Kidney (tissue), 14 donors: Measurements from ENCODE around the gene ARAP1. TPM values are rescaled to one million over a fixed set of nuclear protein-coding genes. Genes with fewer than 3 reads are reported as not detected.
A peak's percentile ranks its signal among the peaks of the same experiment; 100 is the strongest.

Experiments
- DNase-seq, 5 donors: peaks; one replicate each; pipeline ENCODE4 v3.0.0-alpha.2; 2013 to 2020
- FAIRE-seq: peaks from 2 replicates; lab custom pipeline; 2012; peaks lifted over from hg19 to GRCh38; lab: Jason Lieb, UNC
- H3K27ac ChIP-seq, 2 donors: one replicate each; pipeline ENCODE4 v1.7.0; 2013; ENCODE audit warnings: low read depth in 2 of 2, low read length in 2 of 2, inconsistent platforms in 1 of 2
- H3K27me3 ChIP-seq: one replicate; pipeline ENCODE4 v1.7.1; 2013; ENCODE audit warnings: low read length, inconsistent platforms; ENCODE audit not compliant: control insufficient read depth, insufficient read depth
- H3K36me3 ChIP-seq, 3 donors: one replicate each; pipeline versions ENCODE4 v1.7.0 to v1.7.1; 2013; ENCODE audit warnings: low read length in 3 of 3, control low read depth in 1 of 3, inconsistent platforms in 1 of 3; ENCODE audit not compliant: insufficient read depth in 3 of 3, control insufficient read depth in 2 of 3
- H3K4me1 ChIP-seq, 3 donors: one replicate each; pipeline versions ENCODE4 v1.7.0 to v1.7.1; 2013; ENCODE audit warnings: low read length in 3 of 3, inconsistent platforms in 1 of 3, low read depth in 1 of 3; ENCODE audit not compliant: control insufficient read depth in 2 of 3, insufficient read depth in 2 of 3
- H3K4me3 ChIP-seq, 3 donors: one replicate each; pipeline versions ENCODE4 v1.7.0 to v1.8.1; 2013; ENCODE audit warnings: low read length in 3 of 3, control low read depth in 1 of 3, inconsistent platforms in 1 of 3
- H3K9ac ChIP-seq, 3 donors: one replicate each; pipeline versions ENCODE4 v1.7.0 to v1.7.1; 2013; ENCODE audit warnings: low read length in 3 of 3, control low read depth in 1 of 3, inconsistent platforms in 1 of 3
- H3K9me3 ChIP-seq, 3 donors: one replicate each; pipeline versions ENCODE4 v1.7.0 to v1.7.1; 2013; ENCODE audit warnings: low read length in 3 of 3, control low read depth in 1 of 3, inconsistent platforms in 1 of 3; ENCODE audit not compliant: control insufficient read depth in 2 of 3, insufficient read depth in 1 of 3
- CTCF ChIP-seq: IDR thresholded peaks from 3 replicates; pipeline ENCODE4 v1.5.1; 2012; ENCODE audit warnings: mild to moderate bottlenecking, moderate library complexity, borderline replicate concordance; ENCODE audit not compliant: insufficient read depth; ENCODE audit errors: extremely low read depth
- intact Hi-C: fragments of 100-400 bp; cut with DNase I; formaldehyde crosslinking; loops from one replicate; pipeline ENCODE4 v1.11.1; 2022
- polyA plus RNA-seq: library from polyadenylated mRNA; stranded (reverse); fragments of 350-450 nt; fragmentation: Illumina TruSeq; extraction: RNeasy Lipid Tissue Mini Kit (QIAGEN cat#74804); gene quantifications from one replicate; pipeline ENCODE4 v1.2.3, GENCODE V29; 2014; ENCODE audit warnings: low read depth, low replicate concordance; ENCODE audit not compliant: insufficient read depth
- total RNA-seq: library from RNA; stranded (reverse); fragmentation: NEBNext Ultra II Directional; extraction: Animal tissue kit (Norgen Biotek cat#: 25700); gene quantifications from one replicate; pipeline ENCODE4 v1.2.1, GENCODE V29; 2021
- donor health status: control.
- donor health status: control.
- donor health status: control.
- donor health status: control.
- donor health status: control.
- donor health status: DM: yes; HTN: yes; CAD: no.
- donor health status: Normal renal cell carcinoma (clear cell type).

The ARAP1 gene
- total and polyA plus RNA-seq, 2 donors from 2014 or later = 58.2 to 80.8 TPM

- intact Hi-C loops = no loop called here
- no peak for TF ChIP-seq CTCF
- no peaks in the 10 kb centered on the region for H3K9me3 ChIP-seq
- no peak overlapping the region for H3K4me3 ChIP-seq
- H3K4me1 ChIP-seq = peaks cover 0 to 10% (median 3%) of the 10 kb centered on the region in 3 donors
- H3K27me3 ChIP-seq = no peaks in the 10 kb centered on the region
- DNase-seq = peak in 1 of 5 donors; percentile 40
- no peak for FAIRE-seq
- H3K27ac ChIP-seq = no peak overlapping the region
- no peak overlapping the region for H3K9ac ChIP-seq
- peaks cover 0 to 6% (median 6%) of the 10 kb centered on the region in 3 donors for H3K36me3 ChIP-seq
Observed at GRCh38 chr11:72759468-72759985, 7.3 kb upstream of the ARAP1 start.

- Histone ChIP-seq H3K9ac (no peak overlapping the region), H3K4me3 (no peak overlapping the region), H3K4me1 (peaks cover 0 to 10% (median 3%) of the 10 kb centered on the region in 3 donors), H3K27ac (no peak overlapping the region), H3K9me3 (no peaks in the 10 kb centered on the region), H3K27me3 (no peaks in the 10 kb centered on the region), H3K36me3 (peaks cover 0 to 6% (median 6%) of the 10 kb centered on the region in 3 donors)
- intact Hi-C loops = no loop called here
- DNase-seq (peak in 3 of 5 donors; percentile 65 to 90 (median 88)), FAIRE-seq (no peak)
- TF ChIP-seq CTCF = no peak
Observed at GRCh38 chr11:72758690-72759389, 6.6 kb upstream of the ARAP1 start.

GRCh38 chr11:72758304-72758689 is 6.1 kb upstream of the ARAP1 start:
- intact Hi-C loops = no loop called here
- peaks cover 0 to 6% (median 6%) of the 10 kb centered on the region in 3 donors for H3K36me3 ChIP-seq
- DNase-seq = peak in 1 of 5 donors; percentile 46
- TF ChIP-seq CTCF = no peak
- no peak overlapping the region for H3K4me3 ChIP-seq
- H3K9me3 ChIP-seq = no peaks in the 10 kb centered on the region
- FAIRE-seq = no peak
- peaks cover 0 to 10% (median 3%) of the 10 kb centered on the region in 3 donors for H3K4me1 ChIP-seq
- no peaks in the 10 kb centered on the region for H3K27me3 ChIP-seq
- no peak overlapping the region for H3K9ac ChIP-seq
- no peak overlapping the region for H3K27ac ChIP-seq
